SW480 (cell line): Measurements from ENCODE around the gene MIGA1.
"Not testable (repeated sequence)": the region's sequence is repeated elsewhere in the genome, so short reads cannot be mapped to it uniquely, and the experiment has no call there.

Source experiments
- DNase-seq: peaks from one replicate; pipeline ENCODE4 v3.0.0-alpha.2; 2016; ENCODE audit warnings: low spot score

MIGA1 gene

GRCh38 chr1:77918918-77919317, 139.5 kb downstream of the MIGA1 start:
- DNase-seq: not testable (repeated sequence)

GRCh38 chr1:77925518-77925917, 146.1 kb downstream of the MIGA1 start:
- no peak for DNase-seq

- no peak for DNase-seq
Observed at GRCh38 chr1:77925956-77926355, 146.5 kb downstream of the MIGA1 start.

- no peak for DNase-seq
Observed at GRCh38 chr1:77926561-77927357, 147.3 kb downstream of the MIGA1 start.

- DNase-seq: no peak
Observed at GRCh38 chr1:77927414-77927813, 148.0 kb downstream of the MIGA1 start.
